ENCODE results near the gene EGFL7. TPM values are rescaled to one million over a fixed set of nuclear protein-coding genes. Genes with fewer than 3 reads are reported as not detected.

EGFL7 gene
- total RNA-seq, 1 experiment from 2014 or later: 0.08 TPM

Other genes with a start within 250 kb of the EGFL7 start
- 10.0 and 11.7 TPM in 2 replicates for gene INPP5E, start 223.1 kb upstream of the EGFL7 start, total RNA-seq (2014; rRNA removed; shearing (Covaris generic))
- 14.9 and 15.4 TPM in 2 replicates for gene SEC16A, start 179.9 kb upstream of the EGFL7 start, total RNA-seq (2014; rRNA removed; shearing (Covaris generic))
- gene NOTCH1, start 116.9 kb upstream of the EGFL7 start, total RNA-seq (2014; rRNA removed; shearing (Covaris generic)): 6.0 and 8.0 TPM in 2 replicates
- gene AGPAT2, start 24.5 kb downstream of the EGFL7 start, total RNA-seq (2014; rRNA removed; shearing (Covaris generic)): 30.1 and 34.0 TPM in 2 replicates
- not detected in 2 replicates for gene DIPK1B, start 49.7 kb downstream of the EGFL7 start, total RNA-seq (2014; rRNA removed; shearing (Covaris generic))
- not detected in 2 replicates for gene LCN10, start 80.0 kb downstream of the EGFL7 start, total RNA-seq (2014; rRNA removed; shearing (Covaris generic))
- gene LCN6, start 85.6 kb downstream of the EGFL7 start, total RNA-seq (2014; rRNA removed; shearing (Covaris generic)): not detected in 2 replicates
- gene LCN8, start 95.3 kb downstream of the EGFL7 start, total RNA-seq (2014; rRNA removed; shearing (Covaris generic)): not detected in 2 replicates
- gene LCN15, start 101.6 kb downstream of the EGFL7 start, total RNA-seq (2014; rRNA removed; shearing (Covaris generic)): not detected in 2 replicates
- gene TMEM141, start 128.4 kb downstream of the EGFL7 start, total RNA-seq (2014; rRNA removed; shearing (Covaris generic)): 33.5 and 44.6 TPM in 2 replicates
- gene CCDC183, start 133.4 kb downstream of the EGFL7 start, total RNA-seq (2014; rRNA removed; shearing (Covaris generic)): 0.16 TPM in 1 of 2 replicates, not detected in the other
- gene RABL6, start 145.0 kb downstream of the EGFL7 start, total RNA-seq (2014; rRNA removed; shearing (Covaris generic)): 57.5 and 97.2 TPM in 2 replicates
- gene AJM1, start 179.6 kb downstream of the EGFL7 start, total RNA-seq (2014; rRNA removed; shearing (Covaris generic)): 0.11 and 0.16 TPM in 2 replicates
- gene PHPT1, start 186.5 kb downstream of the EGFL7 start, total RNA-seq (2014; rRNA removed; shearing (Covaris generic)): 64.1 and 70.5 TPM in 2 replicates
- gene MAMDC4, start 189.4 kb downstream of the EGFL7 start, total RNA-seq (2014; rRNA removed; shearing (Covaris generic)): 0.42 and 1.0 TPM in 2 replicates
- 266 and 387 TPM in 2 replicates for gene EDF1, start 203.4 kb downstream of the EGFL7 start, total RNA-seq (2014; rRNA removed; shearing (Covaris generic))
- 11.3 and 17.1 TPM in 2 replicates for gene TRAF2, start 223.6 kb downstream of the EGFL7 start, total RNA-seq (2014; rRNA removed; shearing (Covaris generic))

Data from SJSA1 (cell line).